Gastrocnemius medialis (tissue), 4 donors: Measurements from ENCODE around the gene MATN1.
"Not testable (repeated sequence)": the region's sequence is repeated elsewhere in the genome, so short reads cannot be mapped to it uniquely, and the experiment has no call there.

Source experiments
- POLR2A ChIP-seq, 2 donors: fragments of 450-650 bp; IDR thresholded peaks; one replicate each; pipeline ENCODE4 v1.6.1; 2017; ENCODE audit warnings: antibody characterized with exemption in 2 of 2, mild to moderate bottlenecking in 2 of 2, moderate library complexity in 2 of 2
- TF ChIP-seq, protein P1 (sequence below), 5 experiments: fragments of 450-650 bp in 3 of 5; fragments of 200-600 bp in 2 of 5; sonication (generic) in 2 of 5; IDR thresholded peaks in 4 of 5; conservative IDR thresholded peaks in 1 of 5; 1 replicate in 4 of 5; 2 replicates in 1 of 5; pipeline ENCODE4 v1.5.1; 2016 to 2019; ENCODE audit warnings: antibody characterized with exemption in 5 of 5, mild to moderate bottlenecking in 3 of 5, moderate library complexity in 3 of 5

DNA sequence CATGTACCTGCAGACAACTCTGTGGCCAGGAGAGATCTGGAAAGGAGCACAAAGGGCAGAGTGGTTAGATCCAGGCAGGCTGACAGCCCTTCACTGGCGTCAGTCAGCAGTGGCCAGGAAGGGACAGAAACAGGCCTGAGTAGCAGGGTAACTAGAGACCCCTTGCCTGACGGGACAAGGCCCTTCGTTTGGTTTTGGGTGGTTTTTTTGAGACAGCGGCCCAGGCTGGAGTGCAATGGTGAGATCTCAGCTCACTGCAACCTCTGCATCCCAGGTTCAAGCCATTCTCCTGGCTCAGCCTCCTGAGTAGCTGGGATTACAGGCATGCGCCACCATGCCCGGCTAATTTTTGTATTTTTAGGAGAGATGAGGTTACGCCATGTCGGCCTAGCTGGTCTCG is 34.9 kb downstream of the MATN1 start:
- TF ChIP-seq, protein P1, sequence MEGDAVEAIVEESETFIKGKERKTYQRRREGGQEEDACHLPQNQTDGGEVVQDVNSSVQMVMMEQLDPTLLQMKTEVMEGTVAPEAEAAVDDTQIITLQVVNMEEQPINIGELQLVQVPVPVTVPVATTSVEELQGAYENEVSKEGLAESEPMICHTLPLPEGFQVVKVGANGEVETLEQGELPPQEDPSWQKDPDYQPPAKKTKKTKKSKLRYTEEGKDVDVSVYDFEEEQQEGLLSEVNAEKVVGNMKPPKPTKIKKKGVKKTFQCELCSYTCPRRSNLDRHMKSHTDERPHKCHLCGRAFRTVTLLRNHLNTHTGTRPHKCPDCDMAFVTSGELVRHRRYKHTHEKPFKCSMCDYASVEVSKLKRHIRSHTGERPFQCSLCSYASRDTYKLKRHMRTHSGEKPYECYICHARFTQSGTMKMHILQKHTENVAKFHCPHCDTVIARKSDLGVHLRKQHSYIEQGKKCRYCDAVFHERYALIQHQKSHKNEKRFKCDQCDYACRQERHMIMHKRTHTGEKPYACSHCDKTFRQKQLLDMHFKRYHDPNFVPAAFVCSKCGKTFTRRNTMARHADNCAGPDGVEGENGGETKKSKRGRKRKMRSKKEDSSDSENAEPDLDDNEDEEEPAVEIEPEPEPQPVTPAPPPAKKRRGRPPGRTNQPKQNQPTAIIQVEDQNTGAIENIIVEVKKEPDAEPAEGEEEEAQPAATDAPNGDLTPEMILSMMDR (IDR thresholded peaks at IDR 0.05 in 4 of 5, conservative IDR thresholded peaks at IDR 0.05 in 1 of 5), result not testable (repeated sequence)
- TF ChIP-seq POLR2A (IDR thresholded peaks at IDR 0.05), result not testable (repeated sequence)
